ENCODE data around the gene CLCNKB.
A peak's percentile ranks its signal among the peaks of the same experiment; 100 is the strongest.

DNA sequence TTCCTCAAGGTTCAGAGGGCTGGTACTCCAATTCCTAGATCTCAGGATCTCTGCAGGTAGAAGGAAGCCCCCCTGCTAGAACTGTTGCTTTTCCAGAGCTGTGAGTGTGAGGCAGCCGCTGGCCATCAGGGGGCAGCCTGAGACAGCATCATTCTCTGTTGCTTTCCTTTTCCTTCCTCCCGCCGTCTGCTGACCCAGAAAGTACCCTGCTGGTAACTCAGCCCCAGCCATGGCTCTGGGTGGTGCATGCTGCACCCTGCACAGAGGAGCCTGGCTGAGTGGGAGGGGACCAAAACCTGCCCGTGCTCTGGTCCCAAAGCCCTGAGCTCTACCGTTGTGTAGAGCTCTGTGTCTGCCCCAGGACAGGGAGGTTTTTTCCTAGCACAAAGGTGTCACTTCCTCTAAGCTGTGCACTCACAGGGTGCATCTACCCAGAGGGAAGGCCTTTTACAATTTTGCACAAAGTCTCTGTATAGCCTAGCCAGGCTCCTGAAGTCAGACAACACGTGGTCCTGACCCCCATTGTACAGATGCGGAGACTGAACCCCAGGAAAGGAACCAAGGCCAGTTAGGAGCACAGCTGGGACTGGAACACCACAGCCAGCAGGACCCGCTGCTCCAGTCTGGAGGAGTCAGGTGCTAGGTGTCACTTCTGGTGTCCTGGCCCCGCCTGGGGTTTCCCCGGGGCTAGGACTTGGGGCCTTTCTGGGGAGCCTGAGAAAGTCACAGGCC is 35.5 kb downstream of the CLCNKB start:
- TF ChIP-seq, protein P1, sequence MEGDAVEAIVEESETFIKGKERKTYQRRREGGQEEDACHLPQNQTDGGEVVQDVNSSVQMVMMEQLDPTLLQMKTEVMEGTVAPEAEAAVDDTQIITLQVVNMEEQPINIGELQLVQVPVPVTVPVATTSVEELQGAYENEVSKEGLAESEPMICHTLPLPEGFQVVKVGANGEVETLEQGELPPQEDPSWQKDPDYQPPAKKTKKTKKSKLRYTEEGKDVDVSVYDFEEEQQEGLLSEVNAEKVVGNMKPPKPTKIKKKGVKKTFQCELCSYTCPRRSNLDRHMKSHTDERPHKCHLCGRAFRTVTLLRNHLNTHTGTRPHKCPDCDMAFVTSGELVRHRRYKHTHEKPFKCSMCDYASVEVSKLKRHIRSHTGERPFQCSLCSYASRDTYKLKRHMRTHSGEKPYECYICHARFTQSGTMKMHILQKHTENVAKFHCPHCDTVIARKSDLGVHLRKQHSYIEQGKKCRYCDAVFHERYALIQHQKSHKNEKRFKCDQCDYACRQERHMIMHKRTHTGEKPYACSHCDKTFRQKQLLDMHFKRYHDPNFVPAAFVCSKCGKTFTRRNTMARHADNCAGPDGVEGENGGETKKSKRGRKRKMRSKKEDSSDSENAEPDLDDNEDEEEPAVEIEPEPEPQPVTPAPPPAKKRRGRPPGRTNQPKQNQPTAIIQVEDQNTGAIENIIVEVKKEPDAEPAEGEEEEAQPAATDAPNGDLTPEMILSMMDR (IDR thresholded peaks at IDR 0.05), result peak; percentile 94 to 97 (median 97)
- no peak for TF ChIP-seq POLR2A (IDR thresholded peaks at IDR 0.05)

Measured in vagina (tissue), 2 donors.